GM06990 (cell line): ENCODE measurements around the gene SEC61G.
A peak's percentile ranks its signal among the peaks of the same experiment; 100 is the strongest.

Experiments
- DNase-seq: peaks from one replicate; pipeline ENCODE4 v3.0.0-alpha.2; 2011; ENCODE audit not compliant: insufficient read length; ENCODE audit errors: extremely low read depth
- H3K27me3 ChIP-seq: replicated peaks from 2 replicates; pipeline ENCODE4 v1.6.0; 2011; ENCODE audit warnings: low read length; ENCODE audit not compliant: control insufficient read depth, insufficient read depth
- H3K36me3 ChIP-seq: 2 replicates; pipeline ENCODE4 v1.5.1; 2011; ENCODE audit warnings: low read length; ENCODE audit not compliant: control insufficient read depth, insufficient read depth
- H3K4me3 ChIP-seq: replicated peaks from 2 replicates; pipeline ENCODE4 v1.5.1; 2011; ENCODE audit warnings: low read depth, mild to moderate bottlenecking, control low read depth, low read length
- CTCF ChIP-seq: IDR thresholded peaks from 2 replicates; pipeline ENCODE4 v1.5.1; 2011; ENCODE audit warnings: low read length, control low read depth, mild to moderate bottlenecking, inconsistent platforms; ENCODE audit not compliant: insufficient read depth, poor library complexity, severe bottlenecking

SEC61G gene

DNA sequence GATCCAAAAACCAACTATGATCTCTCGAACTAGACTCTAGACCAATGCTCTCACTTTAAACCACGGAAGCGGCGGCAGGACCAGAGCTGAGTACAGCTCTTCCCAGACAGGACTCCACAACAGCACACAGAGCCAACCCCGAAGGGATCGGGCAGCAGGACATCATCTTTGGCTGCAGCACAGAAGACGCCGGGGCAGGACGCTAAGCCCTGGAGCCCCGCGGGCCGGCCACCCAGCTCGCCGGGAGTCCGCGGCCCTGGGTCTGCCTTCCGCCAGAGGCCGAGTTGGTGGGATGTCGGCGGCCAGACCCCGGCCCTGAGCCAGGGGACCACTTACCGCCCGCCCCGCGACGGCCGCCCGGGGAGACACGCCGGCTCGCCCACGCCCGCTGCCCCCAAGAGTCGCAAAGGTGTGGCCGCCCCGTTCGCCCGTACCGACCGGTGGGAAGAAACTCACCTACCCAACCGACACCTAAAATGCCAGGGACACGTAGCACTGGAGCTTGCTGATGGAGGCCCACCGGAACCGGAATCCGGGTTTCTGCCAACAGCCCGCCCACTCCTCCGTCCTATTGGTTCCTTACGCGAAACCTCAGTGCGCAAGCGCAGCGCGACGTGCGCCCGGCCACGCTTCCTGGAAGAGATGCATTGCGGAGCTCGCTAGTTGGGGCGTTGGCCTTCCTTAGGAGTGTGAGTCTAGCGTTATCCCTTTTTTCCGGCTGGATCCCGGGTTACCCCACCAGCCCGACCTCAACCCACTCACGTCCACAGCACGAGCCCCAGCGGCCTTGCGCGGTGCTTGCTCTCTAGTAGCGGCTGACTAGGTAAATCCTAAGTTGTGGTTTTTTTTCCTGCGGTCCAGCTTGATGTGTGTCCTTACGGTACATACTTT lies at the start of gene SEC61G:
SEC61G (minus strand) TSS at position 510 of the 891 bp plus-strand sequence. CDS start 1,623 bp downstream, outside the sequence.
- Histone ChIP-seq H3K4me3 (peak within 1 kb of the TSS; percentile 92), H3K36me3 (no peaks in the 10 kb centered on the region; the same call in 1 of the 2 replicates), H3K27me3 (no peaks in the 10 kb centered on the region)
- peak; percentile 97 for DNase-seq
- TF ChIP-seq CTCF: no peak

- no peak for TF ChIP-seq CTCF
- H3K27me3 ChIP-seq: no peaks in the 10 kb centered on the region
- no peaks in the 10 kb centered on the region for H3K36me3 ChIP-seq
- no peak for DNase-seq
- no peak overlapping the region for H3K4me3 ChIP-seq
These were observed 43.8 kb upstream of the SEC61G start for GRCh38 chr7:54802841-54803240.

DNA sequence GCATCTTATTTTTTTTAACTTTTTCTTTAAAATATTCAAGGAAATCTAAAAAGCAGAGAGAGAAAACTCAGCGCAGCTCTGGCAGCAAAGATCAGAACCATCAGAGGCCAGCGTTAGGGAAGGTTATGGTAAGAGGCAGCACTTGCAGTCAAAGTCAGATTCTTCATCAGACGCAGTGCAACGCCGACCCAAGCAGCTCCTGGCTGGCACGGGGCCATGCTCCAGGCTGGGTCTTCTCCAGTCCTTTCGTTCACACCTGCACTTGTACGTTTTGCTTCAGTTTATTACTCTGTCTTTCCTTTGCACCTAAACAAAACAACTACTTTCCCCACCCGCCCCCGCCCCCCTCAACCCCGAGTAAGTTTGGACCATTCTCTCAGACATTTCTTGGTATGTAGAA lies 43.1 kb upstream of the SEC61G start:
- no peak for TF ChIP-seq CTCF
- Histone ChIP-seq H3K4me3 (no peak overlapping the region), H3K36me3 (no peaks in the 10 kb centered on the region), H3K27me3 (no peaks in the 10 kb centered on the region)
- DNase-seq: no peak

GRCh38 chr7:54799792-54800191 lies 40.8 kb upstream of the SEC61G start:
- TF ChIP-seq CTCF: no peak
- DNase-seq: no peak
- Histone ChIP-seq H3K27me3 (no peaks in the 10 kb centered on the region), H3K36me3 (no peaks in the 10 kb centered on the region), H3K4me3 (no peak overlapping the region)

DNA sequence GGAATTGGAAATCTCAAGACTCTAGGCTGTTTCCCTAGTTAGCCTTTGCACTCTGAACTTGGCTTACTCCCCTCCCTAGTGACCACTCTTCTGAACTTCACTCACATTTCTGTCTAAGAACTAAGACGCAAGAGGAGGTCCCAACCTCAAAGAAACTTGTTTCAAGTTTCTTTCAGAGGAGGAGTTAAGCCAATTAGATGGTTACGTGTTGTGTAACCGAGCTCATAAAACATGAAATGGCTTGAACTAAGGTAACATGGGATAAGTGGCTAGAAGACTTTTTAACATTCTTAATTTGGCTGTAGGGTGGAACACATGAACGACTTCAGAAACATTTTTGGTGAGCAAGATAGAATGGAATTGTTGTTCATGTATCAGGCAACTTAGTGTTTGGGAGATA lies 39.5 kb upstream of the SEC61G start:
- Histone ChIP-seq H3K27me3 (no peaks in the 10 kb centered on the region), H3K36me3 (no peaks in the 10 kb centered on the region), H3K4me3 (no peak overlapping the region)
- no peak for DNase-seq
- TF ChIP-seq CTCF: no peak
